Nephron (organoid): ENCODE data around the gene RBPJL.

Source experiments
- H3K27ac Mint-ChIP-seq, 3 experiments: 2 replicates each; pipeline ENCODE4 v1.8.0; 2020; ENCODE audit warnings: mixed read lengths in 3 of 3, mild to moderate bottlenecking in 2 of 3, moderate library complexity in 1 of 3
- H3K27me3 Mint-ChIP-seq: 2 replicates; pipeline ENCODE4 v1.8.0; 2021; ENCODE audit warnings: low read depth, mild to moderate bottlenecking, moderate library complexity, mixed read lengths
- H3K36me3 Mint-ChIP-seq: 2 replicates; pipeline ENCODE4 v1.8.0; 2020; ENCODE audit warnings: low read depth, mixed read lengths
- H3K4me1 Mint-ChIP-seq: 2 replicates; pipeline ENCODE4 v1.8.0; 2020; ENCODE audit warnings: mixed read lengths
- H3K4me3 Mint-ChIP-seq, 3 experiments: 2 replicates each; pipeline ENCODE4 v1.8.0; 2020; ENCODE audit warnings: mild to moderate bottlenecking in 3 of 3, mixed read lengths in 3 of 3, moderate library complexity in 2 of 3
- H3K9me3 Mint-ChIP-seq: 2 replicates; pipeline ENCODE4 v1.8.0; 2020; ENCODE audit warnings: mixed read lengths
- TF ChIP-seq, protein P1 (sequence below), 3 experiments: fragments of 200-600 bp; sonication (generic); IDR thresholded peaks; one replicate each; pipeline ENCODE4 v1.5.0; 2021; ENCODE audit warnings: antibody characterized with exemption in 3 of 3; ENCODE audit not compliant: unreplicated experiment in 3 of 3

The RBPJL gene

GRCh38 chr20:45294003-45294368 is 12.7 kb upstream of the RBPJL start:
- H3K27me3 Mint-ChIP-seq: peaks cover 34% of the 10 kb centered on the region
- H3K4me1 Mint-ChIP-seq: peaks cover 5% of the 10 kb centered on the region
- peaks cover 6% of the 10 kb centered on the region for H3K9me3 Mint-ChIP-seq
- peak overlapping the region; percentile 77 to 79 (median 79) for H3K4me3 Mint-ChIP-seq
- no peaks in the 10 kb centered on the region for H3K36me3 Mint-ChIP-seq
- TF ChIP-seq, protein P1, sequence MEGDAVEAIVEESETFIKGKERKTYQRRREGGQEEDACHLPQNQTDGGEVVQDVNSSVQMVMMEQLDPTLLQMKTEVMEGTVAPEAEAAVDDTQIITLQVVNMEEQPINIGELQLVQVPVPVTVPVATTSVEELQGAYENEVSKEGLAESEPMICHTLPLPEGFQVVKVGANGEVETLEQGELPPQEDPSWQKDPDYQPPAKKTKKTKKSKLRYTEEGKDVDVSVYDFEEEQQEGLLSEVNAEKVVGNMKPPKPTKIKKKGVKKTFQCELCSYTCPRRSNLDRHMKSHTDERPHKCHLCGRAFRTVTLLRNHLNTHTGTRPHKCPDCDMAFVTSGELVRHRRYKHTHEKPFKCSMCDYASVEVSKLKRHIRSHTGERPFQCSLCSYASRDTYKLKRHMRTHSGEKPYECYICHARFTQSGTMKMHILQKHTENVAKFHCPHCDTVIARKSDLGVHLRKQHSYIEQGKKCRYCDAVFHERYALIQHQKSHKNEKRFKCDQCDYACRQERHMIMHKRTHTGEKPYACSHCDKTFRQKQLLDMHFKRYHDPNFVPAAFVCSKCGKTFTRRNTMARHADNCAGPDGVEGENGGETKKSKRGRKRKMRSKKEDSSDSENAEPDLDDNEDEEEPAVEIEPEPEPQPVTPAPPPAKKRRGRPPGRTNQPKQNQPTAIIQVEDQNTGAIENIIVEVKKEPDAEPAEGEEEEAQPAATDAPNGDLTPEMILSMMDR (IDR thresholded peaks at IDR 0.05; ENCODE audit: unreplicated experiment in 3 of 3): no peak
- peak overlapping the region in 1 of 3 experiments; percentile 18 for H3K27ac Mint-ChIP-seq

DNA sequence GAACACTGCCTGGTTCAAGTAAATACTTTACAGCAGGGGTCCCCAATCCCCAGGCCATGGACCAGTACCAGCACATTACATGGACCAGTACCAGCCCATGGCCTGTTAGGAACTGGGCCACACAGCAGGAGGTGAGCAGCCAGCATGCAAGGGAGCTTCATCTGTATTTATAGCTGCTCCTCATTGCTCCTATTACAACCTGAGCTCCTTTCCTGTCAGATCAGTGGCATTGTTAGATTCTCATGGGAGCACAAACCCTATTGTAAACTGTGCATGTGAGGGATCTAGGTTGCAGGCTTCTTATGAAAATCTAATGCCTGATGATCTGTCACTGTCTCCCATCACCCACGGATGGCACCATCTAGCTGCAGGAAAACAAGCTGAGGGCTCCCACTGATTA is 12.0 kb upstream of the RBPJL start:
- peaks cover 5% of the 10 kb centered on the region for H3K4me1 Mint-ChIP-seq
- no peaks in the 10 kb centered on the region for H3K36me3 Mint-ChIP-seq
- TF ChIP-seq, protein P1 (IDR thresholded peaks at IDR 0.05; ENCODE audit: unreplicated experiment in 3 of 3): no peak
- H3K9me3 Mint-ChIP-seq: peaks cover 6% of the 10 kb centered on the region
- no peak overlapping the region for H3K27ac Mint-ChIP-seq
- no peak overlapping the region for H3K4me3 Mint-ChIP-seq
- H3K27me3 Mint-ChIP-seq: peaks cover 34% of the 10 kb centered on the region

- TF ChIP-seq, protein P1 (IDR thresholded peaks at IDR 0.05; ENCODE audit: unreplicated experiment in 3 of 3): no peak
- Mint-ChIP-seq H3K4me3 (no peak overlapping the region), H3K27me3 (peaks cover 12% of the 10 kb centered on the region), H3K4me1 (peaks cover 7% of the 10 kb centered on the region), H3K36me3 (no peaks in the 10 kb centered on the region), H3K27ac (no peak overlapping the region), H3K9me3 (peaks cover 6% of the 10 kb centered on the region)
These were observed 8.7 kb upstream of the RBPJL start for GRCh38 chr20:45297786-45298497.

- Mint-ChIP-seq H3K4me3 (no peak overlapping the region), H3K36me3 (no peaks in the 10 kb centered on the region), H3K27me3 (peaks cover 12% of the 10 kb centered on the region), H3K9me3 (peaks cover under 1% of the 10 kb centered on the region), H3K4me1 (peaks cover 7% of the 10 kb centered on the region), H3K27ac (no peak overlapping the region)
- TF ChIP-seq, protein P1 (IDR thresholded peaks at IDR 0.05; ENCODE audit: unreplicated experiment in 3 of 3): no peak
These were observed 6.9 kb upstream of the RBPJL start for GRCh38 chr20:45299786-45300185.

DNA sequence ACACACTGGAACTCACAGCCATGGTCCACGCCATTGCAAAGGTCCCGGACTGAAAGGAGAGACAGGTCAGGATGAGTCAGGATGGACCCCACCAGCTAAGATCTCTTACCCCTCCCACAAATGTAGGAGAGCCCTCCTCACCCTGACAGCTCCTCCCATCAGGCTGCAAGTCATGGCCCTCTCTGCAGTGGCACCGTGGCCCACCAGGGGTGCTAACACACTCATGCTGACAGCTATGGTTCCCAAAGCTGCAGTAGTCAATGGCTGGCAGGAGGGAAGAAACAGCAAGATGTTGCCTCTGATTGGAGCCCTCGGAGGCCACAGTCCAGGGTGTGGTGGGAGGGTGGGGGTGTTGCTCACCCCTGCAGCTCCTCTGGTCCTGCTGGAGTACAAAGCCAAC is 5.7 kb upstream of the RBPJL start:
- no peaks in the 10 kb centered on the region for H3K9me3 Mint-ChIP-seq
- no peaks in the 10 kb centered on the region for H3K36me3 Mint-ChIP-seq
- TF ChIP-seq, protein P1 (IDR thresholded peaks at IDR 0.05; ENCODE audit: unreplicated experiment in 3 of 3): peak in 2 of 3 experiments; percentile 20 to 24
- H3K4me1 Mint-ChIP-seq: peaks cover 7% of the 10 kb centered on the region
- H3K27me3 Mint-ChIP-seq: peaks cover 19% of the 10 kb centered on the region
- H3K4me3 Mint-ChIP-seq: no peak overlapping the region
- H3K27ac Mint-ChIP-seq: no peak overlapping the region

GRCh38 chr20:45301824-45302271 is 4.8 kb upstream of the RBPJL start:
- H3K36me3 Mint-ChIP-seq: no peaks in the 10 kb centered on the region
- peaks cover 22% of the 10 kb centered on the region for H3K27me3 Mint-ChIP-seq
- no peak overlapping the region for H3K27ac Mint-ChIP-seq
- peaks cover 7% of the 10 kb centered on the region for H3K4me1 Mint-ChIP-seq
- no peak overlapping the region for H3K4me3 Mint-ChIP-seq
- no peaks in the 10 kb centered on the region for H3K9me3 Mint-ChIP-seq
- TF ChIP-seq, protein P1 (IDR thresholded peaks at IDR 0.05; ENCODE audit: unreplicated experiment in 3 of 3): no peak
